Activated naive CD4-positive, alpha-beta T cell treated with anti-CD3 and anti-CD28 coated beads, Interleukin-2, amount 10 ng/mL, durations not matched to agents 7 days and 5 days (primary cell): Measurements from ENCODE around the gene SRC.

Experiments used
- CTCF ChIA-PET: fragments of 350-600 bp; sonication (Branson Sonifier 250); formaldehyde crosslinking; loops from one replicate; lab custom pipeline; 2021; ENCODE audit warnings: antibody characterized with exemption; lab: Charles Lee
- DNase-seq: peaks from one replicate; pipeline ENCODE4 v3.0.0-alpha.2; 2020
- H3K27ac Mint-ChIP-seq: one replicate; pipeline ENCODE4 v1.8.0; 2021; ENCODE audit warnings: mild to moderate bottlenecking, moderate library complexity, mixed read lengths
- H3K27me3 Mint-ChIP-seq: one replicate; pipeline ENCODE4 v1.8.0; 2021; ENCODE audit warnings: mild to moderate bottlenecking, mixed read lengths
- H3K36me3 Mint-ChIP-seq: one replicate; pipeline ENCODE4 v1.8.0; 2021; ENCODE audit warnings: mixed read lengths
- H3K4me1 Mint-ChIP-seq: one replicate; pipeline ENCODE4 v1.8.0; 2021; ENCODE audit warnings: mixed read lengths
- H3K4me3 Mint-ChIP-seq: one replicate; pipeline ENCODE4 v1.8.0; 2021; ENCODE audit warnings: mild to moderate bottlenecking, moderate library complexity, mixed read lengths
- H3K9me3 Mint-ChIP-seq: one replicate; pipeline ENCODE4 v1.8.0; 2021; ENCODE audit warnings: mixed read lengths

Gene SRC

GRCh38 chr20:37419307-37419706, 73.4 kb downstream of the SRC start:
- Mint-ChIP-seq H3K36me3 (no peaks in the 10 kb centered on the region), H3K9me3 (no peaks in the 10 kb centered on the region), H3K27ac (no peak overlapping the region), H3K4me1 (no peaks in the 10 kb centered on the region), H3K4me3 (no peak overlapping the region), H3K27me3 (peaks cover 46% of the 10 kb centered on the region)
- CTCF ChIA-PET: no interaction called here
- DNase-seq: no peak

- CTCF ChIA-PET: no interaction called here
- Mint-ChIP-seq H3K27me3 (peaks cover 43% of the 10 kb centered on the region), H3K27ac (no peak overlapping the region), H3K9me3 (no peaks in the 10 kb centered on the region), H3K4me1 (no peaks in the 10 kb centered on the region), H3K4me3 (no peak overlapping the region), H3K36me3 (no peaks in the 10 kb centered on the region)
- DNase-seq: no peak
Observed at GRCh38 chr20:37419774-37420542, 74.0 kb downstream of the SRC start.

GRCh38 chr20:37420610-37421009, 74.7 kb downstream of the SRC start:
- no peak for DNase-seq
- Mint-ChIP-seq H3K4me1 (no peaks in the 10 kb centered on the region), H3K4me3 (no peak overlapping the region), H3K36me3 (no peaks in the 10 kb centered on the region), H3K27me3 (peaks cover 48% of the 10 kb centered on the region), H3K27ac (no peak overlapping the region), H3K9me3 (no peaks in the 10 kb centered on the region)
- CTCF ChIA-PET: no interaction called here

- CTCF ChIA-PET: no interaction called here
- peaks cover 48% of the 10 kb centered on the region for H3K27me3 Mint-ChIP-seq
- H3K9me3 Mint-ChIP-seq: no peaks in the 10 kb centered on the region
- H3K4me3 Mint-ChIP-seq: no peak overlapping the region
- H3K27ac Mint-ChIP-seq: no peak overlapping the region
- DNase-seq: no peak
- H3K4me1 Mint-ChIP-seq: no peaks in the 10 kb centered on the region
- H3K36me3 Mint-ChIP-seq: no peaks in the 10 kb centered on the region
Observed at GRCh38 chr20:37421060-37421905, 75.3 kb downstream of the SRC start.

GRCh38 chr20:37421988-37422387, 76.0 kb downstream of the SRC start:
- H3K9me3 Mint-ChIP-seq: no peaks in the 10 kb centered on the region
- no peak overlapping the region for H3K27ac Mint-ChIP-seq
- CTCF ChIA-PET: no interaction called here

GRCh38 chr20:37422791-37423286, 76.9 kb downstream of the SRC start:
- no peaks in the 10 kb centered on the region for H3K36me3 Mint-ChIP-seq
- H3K9me3 Mint-ChIP-seq: no peaks in the 10 kb centered on the region
- no peak overlapping the region for H3K27ac Mint-ChIP-seq
- no peak for DNase-seq
- no peaks in the 10 kb centered on the region for H3K4me1 Mint-ChIP-seq
- peaks cover 48% of the 10 kb centered on the region for H3K27me3 Mint-ChIP-seq
- CTCF ChIA-PET: no interaction called here
- H3K4me3 Mint-ChIP-seq: no peak overlapping the region

More at GRCh38 chr20:37421988-37422387, 76.0 kb downstream of the SRC start:
- Mint-ChIP-seq H3K27me3 (peaks cover 48% of the 10 kb centered on the region), H3K36me3 (no peaks in the 10 kb centered on the region), H3K4me3 (no peak overlapping the region), H3K4me1 (no peaks in the 10 kb centered on the region)
- DNase-seq: no peak

- DNase-seq: no peak
- Mint-ChIP-seq H3K4me1 (no peaks in the 10 kb centered on the region), H3K36me3 (no peaks in the 10 kb centered on the region), H3K27ac (no peak overlapping the region), H3K27me3 (peaks cover 48% of the 10 kb centered on the region), H3K4me3 (no peak overlapping the region), H3K9me3 (no peaks in the 10 kb centered on the region)
- CTCF ChIA-PET: no interaction called here
Observed at GRCh38 chr20:37423545-37423944, 77.6 kb downstream of the SRC start.

- H3K36me3 Mint-ChIP-seq: no peaks in the 10 kb centered on the region
- CTCF ChIA-PET: no interaction called here
- no peak for DNase-seq
- H3K4me1 Mint-ChIP-seq: no peaks in the 10 kb centered on the region
- H3K27ac Mint-ChIP-seq: no peak overlapping the region
- no peaks in the 10 kb centered on the region for H3K9me3 Mint-ChIP-seq
- peaks cover 48% of the 10 kb centered on the region for H3K27me3 Mint-ChIP-seq
- no peak overlapping the region for H3K4me3 Mint-ChIP-seq
Observed at GRCh38 chr20:37424062-37424851, 78.3 kb downstream of the SRC start.

GRCh38 chr20:37425103-37425625, 79.2 kb downstream of the SRC start:
- no peak overlapping the region for H3K4me3 Mint-ChIP-seq
- DNase-seq: no peak

GRCh38 chr20:37426106-37426505, 80.2 kb downstream of the SRC start:
- H3K36me3 Mint-ChIP-seq: no peaks in the 10 kb centered on the region

More at GRCh38 chr20:37425103-37425625, 79.2 kb downstream of the SRC start:
- Mint-ChIP-seq H3K4me1 (no peaks in the 10 kb centered on the region), H3K27ac (no peak overlapping the region), H3K9me3 (no peaks in the 10 kb centered on the region), H3K27me3 (peaks cover 47% of the 10 kb centered on the region), H3K36me3 (no peaks in the 10 kb centered on the region)
- CTCF ChIA-PET: no interaction called here

GRCh38 chr20:37426978-37427377, 81.0 kb downstream of the SRC start:
- H3K27ac Mint-ChIP-seq: no peak overlapping the region
- no peaks in the 10 kb centered on the region for H3K9me3 Mint-ChIP-seq
- DNase-seq: no peak
- CTCF ChIA-PET: no interaction called here
- H3K27me3 Mint-ChIP-seq: peaks cover 29% of the 10 kb centered on the region
- no peaks in the 10 kb centered on the region for H3K4me1 Mint-ChIP-seq
- H3K4me3 Mint-ChIP-seq: no peak overlapping the region
- no peaks in the 10 kb centered on the region for H3K36me3 Mint-ChIP-seq

More at GRCh38 chr20:37426106-37426505, 80.2 kb downstream of the SRC start:
- Mint-ChIP-seq H3K4me1 (no peaks in the 10 kb centered on the region), H3K27ac (no peak overlapping the region), H3K9me3 (no peaks in the 10 kb centered on the region), H3K27me3 (peaks cover 38% of the 10 kb centered on the region), H3K4me3 (no peak overlapping the region)
- DNase-seq: no peak
- CTCF ChIA-PET: no interaction called here

- H3K9me3 Mint-ChIP-seq: no peaks in the 10 kb centered on the region
- H3K27ac Mint-ChIP-seq: no peak overlapping the region
- H3K27me3 Mint-ChIP-seq: peaks cover 4% of the 10 kb centered on the region
- H3K4me3 Mint-ChIP-seq: no peak overlapping the region
- H3K36me3 Mint-ChIP-seq: no peaks in the 10 kb centered on the region
- H3K4me1 Mint-ChIP-seq: no peaks in the 10 kb centered on the region
- no peak for DNase-seq
- CTCF ChIA-PET: no interaction called here
Observed at GRCh38 chr20:37430044-37430443, 84.1 kb downstream of the SRC start.

- CTCF ChIA-PET: no interaction called here
- Mint-ChIP-seq H3K4me3 (no peak overlapping the region), H3K9me3 (no peaks in the 10 kb centered on the region), H3K27ac (no peak overlapping the region), H3K4me1 (no peaks in the 10 kb centered on the region), H3K27me3 (no peaks in the 10 kb centered on the region), H3K36me3 (no peaks in the 10 kb centered on the region)
- no peak for DNase-seq
Observed at GRCh38 chr20:37430778-37431460, 85.0 kb downstream of the SRC start.
